ENCODE data around the gene DNAJC9. TPM values are rescaled to one million over a fixed set of nuclear protein-coding genes. Genes with fewer than 3 reads are reported as not detected.

DNAJC9 gene
- total and polyA plus RNA-seq, 2 of the 4 experiments (the other 2 are of a cell fraction), result 20.0 to 28.7 TPM

- WGBS, 2 experiments (ENCODE audit: extremely low coverage in 2 of 2, insufficient read length in 1 of 2), result no CpG with 5 or more reads among the region's 5 CpGs
- H3K79me1 ChIP-seq (ENCODE audit: low read depth in 1 of 2, low read length in 2 of 2), result peaks cover 24 to 56% of the 10 kb centered on the region in 2 experiments
These were observed 1.2 kb upstream of the DNAJC9 start for GRCh38 chr10:73248259-73248724.

More at GRCh38 chr10:73248259-73248724, 1.2 kb upstream of the DNAJC9 start:
- H4K8ac ChIP-seq (ENCODE audit: low read depth in 2 of 2, low read length in 2 of 2), result peak overlapping the region; percentile 26 to 85; a peak in 2 of 4 replicates
- TF ChIP-seq BHLHE40 (IDR thresholded peaks at IDR 0.05; ENCODE audit: low read depth, low read length), result no peak
- TF ChIP-seq RFX5 (IDR thresholded peaks at IDR 0.05; ENCODE audit: low read depth, low read length), result no peak
- H4K20me1 ChIP-seq (ENCODE audit: insufficient read depth, low read length), result no peaks in the 10 kb centered on the region
- no peak for ATAC-seq (ENCODE audit: low read depth)
- no peak for DNase-seq
- H3K9me1 ChIP-seq (ENCODE audit: insufficient read depth, low read length), result peaks cover 3% of the 10 kb centered on the region; the same call in 1 of the 2 replicates
- H2BK120ac ChIP-seq (ENCODE audit: low read depth, low read length), result 0 out of 2 replicates have a peak overlapping the region, but pooled peaks have one; percentile 19
- no peak overlapping the region for H3K23ac ChIP-seq (ENCODE audit: low read depth, low read length)
- H4K91ac ChIP-seq (ENCODE audit: insufficient read depth, low read depth, low read length), result no peak overlapping the region
- H2BK5ac ChIP-seq (ENCODE audit: low read depth, low read length, poor library complexity, severe bottlenecking), result peak overlapping the region; percentile 5
- no peak overlapping the region for H2BK15ac ChIP-seq (ENCODE audit: low read depth, low read length)
- peak overlapping the region; percentile 48; the same call in 1 of the 2 replicates for H3K27ac ChIP-seq (ENCODE audit: insufficient read depth, low read length)
- H2BK20ac ChIP-seq (ENCODE audit: low read depth, low read length), result no peak overlapping the region
- H2AK9ac ChIP-seq (replicated peaks; ENCODE audit: low read depth, low read length, poor library complexity), result no peak overlapping the region
- no peak overlapping the region for H3K14ac ChIP-seq (replicated peaks; ENCODE audit: low read depth, low read length)
- H3K4me2 ChIP-seq (ENCODE audit: low read depth, low read length), result peak overlapping the region; percentile 22; the same call in 1 of the 2 replicates
- H3K56ac ChIP-seq (ENCODE audit: extremely low read depth, insufficient read depth, low read length), result no peak overlapping the region
- intact Hi-C loops (cut with micrococcal nuclease), result no loop called here
- no peak overlapping the region for H3K18ac ChIP-seq (ENCODE audit: low read depth, low read length)
- no peak overlapping the region for H3K4ac ChIP-seq (ENCODE audit: low read depth, low read length)
- no peak overlapping the region for H3K4me3 ChIP-seq (ENCODE audit: insufficient read depth, low read depth, low read length)
- no peak overlapping the region; the same call in 1 of the 2 replicates for H4K5ac ChIP-seq (ENCODE audit: low read depth, low read length)
- ChIA-PET POLR2A (ENCODE audit: unreplicated experiment) (no interaction called here), CTCF (no interaction called here)
- no peak overlapping the region for H2AK5ac ChIP-seq (ENCODE audit: low read depth, low read length)
- dilution Hi-C loops (cut with HindIII; ENCODE audit: low sequenced_read_pairs, unreplicated experiment), result no loop called here
- no peaks in the 10 kb centered on the region for H3K27me3 ChIP-seq (ENCODE audit: control insufficient read depth, insufficient read depth, low read length)
- BruUV-seq (replicated peaks), result no TSS peak
- H2AFZ ChIP-seq (replicated peaks; ENCODE audit: low read length, poor library complexity), result no peak overlapping the region
- peaks cover 16% of the 10 kb centered on the region for H3K36me3 ChIP-seq (ENCODE audit: control insufficient read depth, insufficient read depth, low read length)
- in situ Hi-C loops (cut with MboI; ENCODE audit: low sequenced_read_pairs), result no loop called here
- peaks cover 11% of the 10 kb centered on the region for H3K4me1 ChIP-seq (ENCODE audit: control insufficient read depth, insufficient read depth, low read length)
- no peaks in the 10 kb centered on the region for H3K9me3 ChIP-seq (ENCODE audit: control insufficient read depth, insufficient read depth, low read length)
- H3K9ac ChIP-seq (ENCODE audit: low read depth, low read length), result no peak overlapping the region
